HepG2 (cell line): Measurements from ENCODE around the gene SYNE1. TPM values are rescaled to one million over a fixed set of nuclear protein-coding genes. Genes with fewer than 3 reads are reported as not detected.

ENCODE experiments used
- ATAC-seq: fragments of 200-7000 bp; cut with Tn5 transposase; 3 replicates; pipeline ENCODE4 v1.9.1; 2020; ENCODE audit warnings: mild to moderate bottlenecking, moderate library complexity
- BruUV-seq: library from RNA; stranded (reverse); fragments of 400-500 nt; replicated peaks from 2 replicates; lab custom pipeline; 2021; lab: Mats Ljungman, UMichigan
- CTCF ChIA-PET: fragments of 300-600 bp; formaldehyde crosslinking; extraction: SDS; loops from one replicate; lab custom pipeline; 2021; ENCODE audit warnings: low total read pairs, inconsistent platforms, low intra/inter-chr PET ratio; lab: Yijun Ruan, JAX
- POLR2A ChIA-PET: fragments of 350-600 bp; sonication (Branson Sonifier 250); formaldehyde crosslinking; loops from one replicate; lab custom pipeline; 2020; ENCODE audit warnings: antibody characterized with exemption, inconsistent platforms; lab: Yijun Ruan, JAX
- DNase-seq: peaks from one replicate; pipeline ENCODE4 v3.0.0-alpha.2; 2015; ENCODE audit warnings: low spot score
- FAIRE-seq: peaks from 3 replicates; lab custom pipeline; 2011; peaks lifted over from hg19 to GRCh38; lab: Jason Lieb, UNC
- H2AFZ ChIP-seq: one replicate; pipeline ENCODE4 v1.6.1; 2011; ENCODE audit warnings: low read length, inconsistent platforms
- H3K27ac ChIP-seq: fragments of 300-600 bp; 3 replicates; pipeline ENCODE4 v1.8.0; 2011; ENCODE audit warnings: mixed run types, mild to moderate bottlenecking, mixed read lengths, low read length, inconsistent platforms; ENCODE audit not compliant: insufficient read depth; ENCODE audit errors: extremely low read length
- H3K27me3 ChIP-seq, 2 experiments: fragments of 200-600 bp in 1 of 2; 2 replicates in 1 of 2; 3 replicates in 1 of 2; pipeline versions ENCODE4 v1.6.0 to v1.8.0; 2011; ENCODE audit warnings: low read length in 2 of 2, mild to moderate bottlenecking in 2 of 2, moderate library complexity in 2 of 2, inconsistent platforms in 1 of 2; ENCODE audit not compliant: insufficient read depth in 2 of 2, control insufficient read depth in 1 of 2
- H3K36me3 ChIP-seq, 2 experiments: fragments of 200-600 bp in 1 of 2; replicated peaks in 1 of 2; 2 replicates in 1 of 2; 3 replicates in 1 of 2; pipeline versions ENCODE4 v1.5.1 to v1.8.0; 2011; ENCODE audit warnings: low read length in 2 of 2, inconsistent platforms in 1 of 2; ENCODE audit not compliant: insufficient read depth in 2 of 2, control insufficient read depth in 1 of 2
- H3K4me1 ChIP-seq: 2 replicates; pipeline ENCODE4 v1.5.1; 2012; ENCODE audit warnings: low read length, inconsistent platforms; ENCODE audit not compliant: insufficient read depth
- H3K4me2 ChIP-seq: 2 replicates; pipeline ENCODE4 v1.6.0; 2011; ENCODE audit warnings: low read depth, low read length, inconsistent platforms
- H3K4me3 ChIP-seq, 3 experiments: fragments of 200-600 bp in 1 of 3; sonication (generic), shearing (Covaris generic) in 1 of 3; replicated peaks in 1 of 3; 2 replicates each; pipeline ENCODE4 v1.5.1; 2011 to 2016; ENCODE audit warnings: low read length in 3 of 3, inconsistent platforms in 2 of 3, low read depth in 2 of 3, mild to moderate bottlenecking in 2 of 3, control low read depth in 1 of 3, mixed read lengths in 1 of 3; ENCODE audit not compliant: insufficient read depth in 1 of 3
- H3K79me2 ChIP-seq: one replicate; pipeline ENCODE4 v1.6.1; 2011; ENCODE audit warnings: low read length, inconsistent platforms; ENCODE audit not compliant: insufficient read depth
- H3K9ac ChIP-seq: 2 replicates; pipeline ENCODE4 v1.6.0; 2011; ENCODE audit warnings: mild to moderate bottlenecking, low read depth, low read length, inconsistent platforms; ENCODE audit not compliant: insufficient read depth
- H3K9me3 ChIP-seq: 2 replicates; pipeline ENCODE4 v1.5.1; 2012; ENCODE audit warnings: mild to moderate bottlenecking, low read length
- H4K20me1 ChIP-seq: 2 replicates; pipeline ENCODE4 v1.6.0; 2011; ENCODE audit warnings: inconsistent platforms, mild to moderate bottlenecking, low read length, moderate library complexity; ENCODE audit not compliant: insufficient read depth
- ATF7-NPFF ChIP-seq: sonication (generic); formaldehyde crosslinking; IDR thresholded peaks from 2 replicates; pipeline ENCODE4 v1.8.1; 2023; ENCODE audit warnings: mild to moderate bottlenecking, low read depth, missing genetic modification reagents, moderate library complexity
- ATM ChIP-seq: fragments of 450-650 bp; IDR thresholded peaks from 2 replicates; pipeline ENCODE4 v1.7.1; 2017; ENCODE audit warnings: mild to moderate bottlenecking, borderline replicate concordance
- CCAR2 ChIP-seq: fragments of 200-400 bp; formaldehyde crosslinking; optimal IDR thresholded peaks from 2 replicates; pipeline ENCODE3; 2018; ENCODE audit warnings: low read depth, mild to moderate bottlenecking, low read length, moderate library complexity
- ETV6 ChIP-seq: sonication (generic); formaldehyde crosslinking; conservative IDR thresholded peaks from 2 replicates; pipeline ENCODE4 v1.4.0; 2020; ENCODE audit warnings: missing genetic modification reagents
- GATAD2A ChIP-seq: IDR thresholded peaks from 2 replicates; pipeline ENCODE4 v1.6.1; 2016
- GPN1 ChIP-seq: sonication (generic); formaldehyde crosslinking; IDR thresholded peaks from 2 replicates; pipeline ENCODE4 v1.5.1; 2020; ENCODE audit warnings: missing genetic modification reagents, borderline replicate concordance
- HIVEP1 ChIP-seq: sonication (generic); formaldehyde crosslinking; IDR thresholded peaks from 2 replicates; pipeline ENCODE4 v1.4.0; 2020; ENCODE audit warnings: mild to moderate bottlenecking, missing genetic modification reagents
- MAFK ChIP-seq, 2 experiments: IDR thresholded peaks in 1 of 2; conservative IDR thresholded peaks in 1 of 2; 2 replicates each; pipeline ENCODE4 v1.6.1; 2011; ENCODE audit warnings: improper control_type of control experiment in 2 of 2, low read length in 2 of 2
- MXD4 ChIP-seq: IDR thresholded peaks from 2 replicates; pipeline ENCODE4 v1.6.1; 2016; ENCODE audit warnings: mild to moderate bottlenecking, missing biosample characterization, missing genetic modification reagents
- RXRB ChIP-seq: IDR thresholded peaks from 2 replicates; pipeline ENCODE4 v1.6.1; 2016; ENCODE audit warnings: borderline replicate concordance, missing genetic modification reagents, missing compliant biosample characterization
- TCF12 ChIP-seq, 2 experiments: fragments of 450-650 bp in 1 of 2; sonication (generic) in 1 of 2; formaldehyde crosslinking in 1 of 2; IDR thresholded peaks; 2 replicates each; pipeline versions ENCODE4 v1.6.1 to v1.8.0; 2017 to 2022; ENCODE audit warnings: antibody characterized with exemption in 1 of 2, mild to moderate bottlenecking in 1 of 2, missing genetic modification reagents in 1 of 2, moderate library complexity in 1 of 2
- ZC3H13 ChIP-seq: sonication (generic); formaldehyde crosslinking; IDR thresholded peaks from 2 replicates; pipeline ENCODE4 v1.8.1; 2023; ENCODE audit warnings: mild to moderate bottlenecking, missing genetic modification reagents, moderate library complexity
- ZFY ChIP-seq: sonication (generic); formaldehyde crosslinking; IDR thresholded peaks from 2 replicates; pipeline ENCODE4 v1.4.0; 2020; ENCODE audit warnings: missing genetic modification reagents
- ZNF260 ChIP-seq: sonication (generic); formaldehyde crosslinking; IDR thresholded peaks from 2 replicates; pipeline ENCODE4 v1.4.0; 2020; ENCODE audit warnings: missing genetic modification reagents, low read depth, mild to moderate bottlenecking, borderline replicate concordance
- ZNF543 ChIP-seq: sonication (generic); formaldehyde crosslinking; IDR thresholded peaks from 2 replicates; pipeline ENCODE4 v1.4.0; 2020; ENCODE audit warnings: mild to moderate bottlenecking, missing genetic modification reagents
- ZSCAN22 ChIP-seq: sonication (generic); formaldehyde crosslinking; IDR thresholded peaks from 2 replicates; pipeline ENCODE4 v1.4.0; 2020; ENCODE audit warnings: mild to moderate bottlenecking, missing genetic modification reagents
- WGBS: methylation state at CpG from one replicate; pipeline ENCODE4 v1.1.6; 2017; ENCODE audit warnings: low lambda C conversion rate; 5-methylcytosine and 5-hydroxymethylcytosine counted together
- in situ Hi-C: cut with HindIII; loops from 2 replicates; pipeline ENCODE4 v1.10.0; 2017; ENCODE audit warnings: low pct_unique_long_range_greater_than_20kb; ENCODE audit not compliant: extremely low pct_ligation_motif_present
- intact Hi-C: fragments of 100-400 bp; cut with micrococcal nuclease; formaldehyde crosslinking; loops from one replicate; pipeline ENCODE4 v1.10.0; 2022; ENCODE audit not compliant: unreplicated experiment
- polyA plus RNA-seq, 8 experiments: library from polyadenylated mRNA; depleted of rRNA in 3 of 8; stranded (reverse) in 7 of 8; unstranded in 1 of 8; fragments of >200 nt; fragmentation: Illumina TruSeq in 4 of 8; extraction: Trizol in 4 of 8; gene quantifications; 2 replicates each; pipeline versions ENCODE4 v1.2.1 to v1.2.3, GENCODE V29; 2011 to 2016; ENCODE audit warnings: low read depth in 4 of 8, missing spikeins in 1 of 8, mixed read lengths in 1 of 8; ENCODE audit not compliant: insufficient read depth in 1 of 8
- total RNA-seq, 5 experiments: library from RNA; depleted of rRNA; stranded (reverse); fragments of >200 nt; fragmentation: Illumina TruSeq; extraction: Trizol; gene quantifications; 2 replicates each; pipeline ENCODE4 v1.2.3, GENCODE V29; 2016; ENCODE audit warnings: low read depth in 1 of 5
- TF ChIP-seq, protein P1 (sequence below): sonication (generic); formaldehyde crosslinking; IDR thresholded peaks from 2 replicates; pipeline ENCODE4 v1.4.0; 2020; ENCODE audit warnings: missing genetic modification reagents, borderline replicate concordance
- TF ChIP-seq, protein P2 (sequence below): sonication (generic); formaldehyde crosslinking; IDR thresholded peaks from 2 replicates; pipeline ENCODE4 v1.5.0; 2020; ENCODE audit warnings: mild to moderate bottlenecking, missing genetic modification reagents
- TF ChIP-seq, protein P3 (sequence below): sonication (generic); formaldehyde crosslinking; IDR thresholded peaks from 2 replicates; pipeline ENCODE4 v1.4.0; 2020; ENCODE audit warnings: mild to moderate bottlenecking, missing genetic modification reagents

SYNE1 gene
- total and polyA plus RNA-seq, 2 of the 13 experiments (the other 11 are each of a cell fraction or from before 2014, with no cell fraction given) = 5.5 to 15.9 TPM

GRCh38 chr6:152378169-152378568 is 259.0 kb downstream of the SYNE1 start (continued):
- TF ChIP-seq, protein P1, sequence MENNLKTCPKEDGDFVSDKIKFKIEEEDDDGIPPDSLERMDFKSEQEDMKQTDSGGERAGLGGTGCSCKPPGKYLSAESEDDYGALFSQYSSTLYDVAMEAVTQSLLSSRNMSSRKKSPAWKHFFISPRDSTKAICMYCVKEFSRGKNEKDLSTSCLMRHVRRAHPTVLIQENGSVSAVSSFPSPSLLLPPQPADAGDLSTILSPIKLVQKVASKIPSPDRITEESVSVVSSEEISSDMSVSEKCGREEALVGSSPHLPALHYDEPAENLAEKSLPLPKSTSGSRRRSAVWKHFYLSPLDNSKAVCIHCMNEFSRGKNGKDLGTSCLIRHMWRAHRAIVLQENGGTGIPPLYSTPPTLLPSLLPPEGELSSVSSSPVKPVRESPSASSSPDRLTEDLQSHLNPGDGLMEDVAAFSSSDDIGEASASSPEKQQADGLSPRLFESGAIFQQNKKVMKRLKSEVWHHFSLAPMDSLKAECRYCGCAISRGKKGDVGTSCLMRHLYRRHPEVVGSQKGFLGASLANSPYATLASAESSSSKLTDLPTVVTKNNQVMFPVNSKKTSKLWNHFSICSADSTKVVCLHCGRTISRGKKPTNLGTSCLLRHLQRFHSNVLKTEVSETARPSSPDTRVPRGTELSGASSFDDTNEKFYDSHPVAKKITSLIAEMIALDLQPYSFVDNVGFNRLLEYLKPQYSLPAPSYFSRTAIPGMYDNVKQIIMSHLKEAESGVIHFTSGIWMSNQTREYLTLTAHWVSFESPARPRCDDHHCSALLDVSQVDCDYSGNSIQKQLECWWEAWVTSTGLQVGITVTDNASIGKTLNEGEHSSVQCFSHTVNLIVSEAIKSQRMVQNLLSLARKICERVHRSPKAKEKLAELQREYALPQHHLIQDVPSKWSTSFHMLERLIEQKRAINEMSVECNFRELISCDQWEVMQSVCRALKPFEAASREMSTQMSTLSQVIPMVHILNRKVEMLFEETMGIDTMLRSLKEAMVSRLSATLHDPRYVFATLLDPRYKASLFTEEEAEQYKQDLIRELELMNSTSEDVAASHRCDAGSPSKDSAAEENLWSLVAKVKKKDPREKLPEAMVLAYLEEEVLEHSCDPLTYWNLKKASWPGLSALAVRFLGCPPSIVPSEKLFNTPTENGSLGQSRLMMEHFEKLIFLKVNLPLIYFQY (CRISPR knock-in tag) = no peak
- TF ChIP-seq ZFY (CRISPR knock-in tag) = no peak
- TF ChIP-seq ZSCAN22 = no peak
- TF ChIP-seq CCAR2 = no peak
- no peak for TF ChIP-seq RXRB (CRISPR knock-in tag)
- no peak for TF ChIP-seq ZC3H13
- TF ChIP-seq, protein P2, sequence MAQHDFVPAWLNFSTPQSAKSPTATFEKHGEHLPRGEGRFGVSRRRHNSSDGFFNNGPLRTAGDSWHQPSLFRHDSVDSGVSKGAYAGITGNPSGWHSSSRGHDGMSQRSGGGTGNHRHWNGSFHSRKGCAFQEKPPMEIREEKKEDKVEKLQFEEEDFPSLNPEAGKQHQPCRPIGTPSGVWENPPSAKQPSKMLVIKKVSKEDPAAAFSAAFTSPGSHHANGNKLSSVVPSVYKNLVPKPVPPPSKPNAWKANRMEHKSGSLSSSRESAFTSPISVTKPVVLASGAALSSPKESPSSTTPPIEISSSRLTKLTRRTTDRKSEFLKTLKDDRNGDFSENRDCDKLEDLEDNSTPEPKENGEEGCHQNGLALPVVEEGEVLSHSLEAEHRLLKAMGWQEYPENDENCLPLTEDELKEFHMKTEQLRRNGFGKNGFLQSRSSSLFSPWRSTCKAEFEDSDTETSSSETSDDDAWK (CRISPR knock-in tag) = no peak
- TF ChIP-seq, all 625 proteins: peak for 0

DNA sequence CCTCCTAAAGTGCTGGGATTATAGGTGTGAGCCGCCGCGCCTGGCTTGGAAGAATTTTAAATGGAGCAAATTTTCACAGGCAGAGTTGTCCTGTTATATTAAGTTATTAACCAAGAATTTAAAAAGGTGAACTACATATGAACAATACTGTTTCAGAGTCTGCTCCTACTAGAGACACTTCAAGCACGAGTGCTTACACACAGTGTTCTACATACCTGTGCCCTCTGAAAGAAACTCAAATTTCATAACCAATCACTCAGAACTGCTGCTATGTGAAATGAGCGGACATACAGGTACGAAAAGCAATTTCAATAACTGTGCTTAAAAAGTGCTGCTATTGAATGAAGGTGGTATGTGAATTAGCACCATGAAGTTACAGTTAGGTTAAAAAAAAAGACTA is 262.0 kb downstream of the SYNE1 start:
- POLR2A ChIA-PET = no interaction called here
- Histone ChIP-seq H3K27ac (no peak overlapping the region), H3K4me2 (no peak overlapping the region), H3K36me3 (no peaks in the 10 kb centered on the region), H3K79me2 (no peaks in the 10 kb centered on the region), H3K9me3 (no peaks in the 10 kb centered on the region), H3K9ac (no peak overlapping the region), H2AFZ (no peak overlapping the region), H3K27me3 (no peaks in the 10 kb centered on the region), H4K20me1 (no peaks in the 10 kb centered on the region), H3K4me1 (peaks cover 7% of the 10 kb centered on the region; the same call in 1 of the 2 replicates), H3K4me3 (no peak overlapping the region)
- intact Hi-C loops = no loop called here
- in situ Hi-C loops = no loop called here
- BruUV-seq = no TSS peak
- ATAC-seq (no peak), DNase-seq (no peak), FAIRE-seq (no peak)
- CTCF ChIA-PET = no interaction called here
- 90% methylated on average over 6 of the region's 6 CpGs for WGBS
- TF ChIP-seq GPN1 (CRISPR knock-in tag) = no peak
- no peak for TF ChIP-seq HIVEP1
- TF ChIP-seq ETV6 (CRISPR knock-in tag) = no peak
- TF ChIP-seq MXD4 (CRISPR knock-in tag) = no peak
- no peak for TF ChIP-seq GATAD2A (CRISPR knock-in tag)
- TF ChIP-seq ZNF543 (CRISPR knock-in tag) = no peak
- no peak for TF ChIP-seq MAFK (conservative IDR thresholded peaks at IDR 0.05 in 1 of 2, IDR thresholded peaks at IDR 0.05 in 1 of 2; ENCODE audit: low read length in 2 of 2)
- no peak for TF ChIP-seq ZNF260 (CRISPR knock-in tag)
- TF ChIP-seq, protein P3, sequence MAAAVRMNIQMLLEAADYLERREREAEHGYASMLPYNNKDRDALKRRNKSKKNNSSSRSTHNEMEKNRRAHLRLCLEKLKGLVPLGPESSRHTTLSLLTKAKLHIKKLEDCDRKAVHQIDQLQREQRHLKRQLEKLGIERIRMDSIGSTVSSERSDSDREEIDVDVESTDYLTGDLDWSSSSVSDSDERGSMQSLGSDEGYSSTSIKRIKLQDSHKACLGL (CRISPR knock-in tag) = no peak
- TF ChIP-seq ATF7-NPFF = no peak
- TF ChIP-seq ATM = no peak
- TF ChIP-seq TCF12 (IDR thresholded peaks at IDR 0.05) = no peak
- TF ChIP-seq TCF12 (CRISPR knock-in tag; IDR thresholded peaks at IDR 0.05) = no peak
